ENCODE data around the gene ZNHIT3. TPM values are rescaled to one million over a fixed set of nuclear protein-coding genes. Genes with fewer than 3 reads are reported as not detected.
A peak's percentile ranks its signal among the peaks of the same experiment; 100 is the strongest.

Gene ZNHIT3
- polyA plus RNA-seq, 3 donors: 69.1 to 80.4 (median 76.1) TPM

GRCh38 chr17:36509272-36509985 lies 22.9 kb downstream of the ZNHIT3 start:
- DNase-seq (ENCODE audit: low read depth in 3 of 3, low spot score in 2 of 3): no peak

GRCh38 chr17:36510636-36511035 lies 24.2 kb downstream of the ZNHIT3 start:
- DNase-seq (ENCODE audit: low read depth in 3 of 3, low spot score in 2 of 3): no peak

GRCh38 chr17:36511216-36511615 lies 24.7 kb downstream of the ZNHIT3 start:
- no peak for DNase-seq (ENCODE audit: low read depth in 3 of 3, low spot score in 2 of 3)

- no peak for DNase-seq (ENCODE audit: low read depth in 3 of 3, low spot score in 2 of 3)
These were observed 26.2 kb downstream of the ZNHIT3 start for GRCh38 chr17:36512641-36513040.

DNA sequence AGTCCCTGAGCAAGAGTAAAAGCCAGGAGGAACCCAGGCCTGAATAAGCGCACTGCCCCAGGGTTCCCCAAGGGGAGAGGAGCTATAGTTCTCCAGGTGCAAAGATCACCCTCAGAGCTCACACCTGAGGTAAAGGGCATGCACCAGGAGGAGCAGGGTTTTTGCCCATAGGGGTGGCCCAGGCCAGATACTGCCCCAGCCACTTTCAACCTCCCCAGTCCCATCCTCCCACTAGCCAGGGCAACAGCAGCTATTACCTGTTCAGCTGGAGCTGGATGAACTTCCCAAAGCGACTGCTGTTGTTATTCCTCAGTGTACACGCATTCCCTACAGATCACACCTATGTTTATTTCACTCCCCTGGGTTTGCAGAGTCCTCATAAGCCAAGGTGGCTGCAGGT lies 28.4 kb downstream of the ZNHIT3 start:
- DNase-seq (ENCODE audit: low read depth in 3 of 3, low spot score in 2 of 3): no peak

- DNase-seq (ENCODE audit: low read depth in 3 of 3, low spot score in 2 of 3): no peak
These were observed 29.4 kb downstream of the ZNHIT3 start for GRCh38 chr17:36515837-36516236.

GRCh38 chr17:36523113-36523512 lies 36.6 kb downstream of the ZNHIT3 start:
- no peak for DNase-seq (ENCODE audit: low read depth in 3 of 3, low spot score in 2 of 3)

DNA sequence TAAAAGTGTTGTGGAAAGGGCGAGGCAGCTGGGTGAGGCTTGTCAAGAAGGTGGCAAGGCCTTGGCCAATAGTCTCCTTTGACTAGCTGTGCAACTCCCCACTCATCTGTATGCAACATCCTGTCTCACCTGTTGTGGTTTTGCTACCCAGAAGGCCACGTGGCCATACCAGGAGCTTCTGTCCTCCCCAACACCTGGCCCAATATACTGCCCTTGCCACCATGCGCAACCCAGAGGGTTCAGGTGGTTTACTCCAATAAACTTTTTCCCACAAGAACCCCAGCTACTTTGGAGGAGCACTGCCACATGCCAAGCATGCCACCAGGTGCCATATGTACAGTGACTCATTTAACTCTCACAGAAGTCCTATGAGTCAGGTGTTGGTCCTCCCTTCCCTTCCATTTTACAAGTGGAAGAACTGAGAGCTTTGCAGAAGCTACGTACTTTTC lies 38.0 kb downstream of the ZNHIT3 start:
- no peak for DNase-seq (ENCODE audit: low read depth in 3 of 3, low spot score in 2 of 3)

GRCh38 chr17:36525113-36525512 lies 38.6 kb downstream of the ZNHIT3 start:
- DNase-seq (ENCODE audit: low read depth in 3 of 3, low spot score in 2 of 3): no peak

DNA sequence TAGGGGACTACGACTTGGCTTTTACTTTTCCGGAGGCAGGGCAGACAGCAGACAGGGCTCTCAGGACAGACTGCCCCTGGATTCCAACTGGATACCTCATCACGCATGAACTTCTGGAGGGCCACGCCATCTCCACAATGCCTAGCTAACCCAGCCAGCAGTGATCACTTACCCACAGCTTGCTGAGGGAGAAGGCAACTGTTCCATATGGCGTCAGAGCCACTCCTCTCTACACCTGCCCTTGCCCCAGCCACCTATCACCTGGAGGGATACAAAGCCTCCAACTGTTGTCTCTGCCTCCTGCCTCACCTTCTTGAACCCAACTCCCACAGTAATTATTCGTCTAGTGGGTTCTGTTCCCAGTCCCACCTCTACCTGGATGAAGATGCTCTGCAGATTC lies 39.4 kb downstream of the ZNHIT3 start:
- DNase-seq (ENCODE audit: low read depth in 3 of 3, low spot score in 2 of 3): no peak

DNA sequence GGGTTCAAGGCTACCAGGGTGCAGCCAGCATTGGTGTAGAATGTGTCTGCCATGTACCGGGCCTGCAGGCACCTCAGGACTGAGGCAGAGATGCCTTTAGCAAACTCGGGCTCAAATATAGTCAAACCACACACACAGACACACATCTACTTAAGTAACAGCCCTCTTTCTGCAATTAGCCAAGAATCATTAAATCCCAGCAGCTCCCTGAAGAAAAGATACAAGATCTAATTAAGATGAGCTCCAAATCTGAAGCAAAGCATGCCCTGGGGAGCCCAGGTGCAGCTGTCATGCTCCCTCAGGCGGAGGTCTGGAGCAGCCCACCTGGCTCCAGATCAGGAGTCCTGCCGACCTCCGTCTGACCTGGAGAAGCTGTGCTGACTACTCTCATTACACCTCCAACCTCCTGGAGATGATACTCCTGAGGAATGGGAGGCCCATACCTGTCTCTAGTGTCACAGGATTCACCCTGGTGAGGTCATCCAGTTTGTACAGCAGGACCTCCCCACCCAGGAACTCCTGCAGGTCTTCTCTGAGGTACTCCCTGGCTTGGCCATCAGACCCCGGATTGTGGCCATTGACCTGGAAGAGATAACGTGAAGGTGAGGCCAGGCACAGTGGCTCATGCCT lies 41.3 kb downstream of the ZNHIT3 start:
- no peak for DNase-seq (ENCODE audit: low read depth in 3 of 3, low spot score in 2 of 3)

- no peak for DNase-seq (ENCODE audit: low read depth in 3 of 3, low spot score in 2 of 3)
These were observed 42.6 kb downstream of the ZNHIT3 start for GRCh38 chr17:36529121-36529520.

DNA sequence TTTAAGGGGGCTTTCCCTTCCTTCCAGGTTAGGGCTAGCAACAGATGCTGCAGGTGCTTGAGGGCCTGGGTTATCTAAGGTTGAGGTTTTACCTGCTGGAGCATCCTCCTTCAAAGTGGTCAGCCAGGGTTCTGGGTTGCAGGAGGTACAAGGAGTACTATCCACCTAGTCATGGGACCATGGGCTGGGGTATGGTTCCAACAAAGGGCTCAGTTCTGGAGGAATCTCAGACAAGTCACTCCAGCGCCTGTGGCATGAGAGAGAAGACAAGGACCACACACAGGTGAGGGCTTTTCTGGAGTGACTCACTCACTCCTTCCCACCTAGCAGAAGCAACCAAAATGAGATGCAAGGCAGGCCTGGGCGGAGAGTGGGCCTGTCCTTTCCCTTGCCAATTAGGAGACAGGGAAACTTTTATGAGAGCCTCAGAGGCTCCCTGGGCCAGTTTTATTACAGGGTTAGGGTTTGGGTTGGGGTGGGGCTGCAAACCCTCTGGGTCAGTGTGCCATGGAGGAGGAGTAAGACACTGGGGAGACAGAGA lies 46.0 kb downstream of the ZNHIT3 start:
- DNase-seq (ENCODE audit: low read depth in 3 of 3, low spot score in 2 of 3): no peak

DNA sequence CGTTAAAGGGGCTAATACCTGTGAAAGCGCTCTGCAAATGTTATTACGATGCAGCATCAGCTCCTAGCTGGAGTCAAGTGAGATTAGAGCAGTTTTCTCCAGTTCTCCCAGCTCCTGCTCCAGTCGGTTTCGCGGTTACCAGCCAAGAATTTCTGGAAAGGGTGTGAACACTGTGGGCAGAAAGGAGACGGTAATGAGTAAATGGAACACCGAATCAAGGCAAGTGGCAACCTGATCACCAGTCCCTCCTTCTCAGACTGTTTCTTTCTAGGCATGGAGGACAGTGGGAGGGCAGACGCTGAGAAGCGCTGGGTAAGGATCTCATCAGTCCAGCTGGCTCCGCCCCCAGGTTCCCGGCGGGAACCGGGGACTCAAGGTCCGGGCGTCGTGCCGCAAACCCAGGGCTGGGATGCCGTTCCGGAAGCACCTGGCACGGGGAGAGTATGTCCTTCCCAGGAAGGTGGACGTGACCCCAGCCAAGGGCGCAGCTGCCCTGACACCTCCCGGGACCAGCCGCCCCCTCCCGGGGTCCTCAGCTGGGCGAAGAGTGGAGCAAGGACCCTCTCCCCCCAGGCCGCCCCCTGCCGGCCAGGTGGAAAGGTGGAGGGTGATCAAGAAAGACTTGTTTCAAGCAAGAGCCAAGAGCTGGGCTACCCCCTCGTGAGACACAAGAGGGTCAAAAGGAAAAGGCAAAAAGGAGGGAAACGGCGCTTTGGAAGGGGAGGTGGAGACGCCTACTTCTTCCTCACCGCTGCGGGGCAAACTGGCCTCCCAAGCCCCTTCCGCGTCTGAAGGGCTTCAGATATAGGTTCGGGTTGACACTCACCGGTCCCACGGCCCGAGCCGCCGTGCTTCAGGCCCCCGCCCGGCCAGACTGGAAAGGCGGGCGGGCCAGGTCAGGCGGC lies 47.7 kb downstream of the ZNHIT3 start:
- DNase-seq (ENCODE audit: low read depth in 3 of 3, low spot score in 2 of 3): peak in 2 of 3 donors; percentile 31 to 36

DNA sequence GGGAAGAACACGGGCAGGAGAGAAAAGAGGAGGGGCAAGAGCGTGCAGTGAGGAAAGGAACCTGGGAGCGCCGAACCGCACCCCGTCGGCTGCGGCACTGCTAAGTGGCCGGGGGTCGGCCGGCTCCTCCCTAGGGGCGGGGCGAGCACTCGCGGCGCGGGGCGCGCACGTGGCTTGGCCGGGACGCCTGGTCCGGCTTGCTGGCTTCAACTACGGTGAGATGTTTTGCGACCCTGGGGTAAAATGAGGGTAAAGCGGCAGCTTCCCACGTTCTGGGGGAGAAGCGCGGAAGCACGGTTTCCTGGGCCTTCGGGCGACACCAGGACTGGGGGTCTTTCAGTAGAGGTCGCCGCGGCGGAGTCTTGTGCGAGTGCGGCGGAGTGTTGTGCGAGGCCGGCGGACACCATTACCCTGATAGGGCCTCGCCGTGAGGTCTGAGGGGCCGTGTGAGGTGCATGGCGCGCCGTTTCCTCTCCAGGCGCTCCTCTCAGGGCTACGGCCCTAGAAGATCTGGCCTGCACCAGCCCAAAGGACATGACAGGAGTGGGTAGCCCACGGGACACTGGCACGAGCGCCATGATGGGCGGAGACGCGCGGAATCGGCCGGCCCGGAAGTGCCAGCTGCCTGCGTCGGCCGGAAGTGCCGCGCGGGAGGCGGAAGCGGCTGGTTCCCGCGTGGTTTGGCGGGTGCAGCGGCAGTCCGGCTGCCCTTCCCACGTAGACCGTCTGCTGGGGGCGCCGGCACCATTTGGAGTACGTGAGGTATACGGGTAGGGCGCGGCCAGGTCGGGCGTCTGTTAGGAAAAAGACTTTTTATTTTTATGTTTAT lies 48.6 kb downstream of the ZNHIT3 start, which contains the start of the genes MYO19 and PIGW:
MYO19 (minus strand) TSS at position 29 of the 829 bp plus-strand sequence. CDS start 2,330 bp downstream, outside the sequence.
PIGW (plus strand) TSS at position 148 of the 829 bp plus-strand sequence. CDS start 2,115 bp downstream, outside the sequence.
- peak; percentile 69 to 75 (median 72) for DNase-seq (ENCODE audit: low read depth in 3 of 3, low spot score in 2 of 3)

DNA sequence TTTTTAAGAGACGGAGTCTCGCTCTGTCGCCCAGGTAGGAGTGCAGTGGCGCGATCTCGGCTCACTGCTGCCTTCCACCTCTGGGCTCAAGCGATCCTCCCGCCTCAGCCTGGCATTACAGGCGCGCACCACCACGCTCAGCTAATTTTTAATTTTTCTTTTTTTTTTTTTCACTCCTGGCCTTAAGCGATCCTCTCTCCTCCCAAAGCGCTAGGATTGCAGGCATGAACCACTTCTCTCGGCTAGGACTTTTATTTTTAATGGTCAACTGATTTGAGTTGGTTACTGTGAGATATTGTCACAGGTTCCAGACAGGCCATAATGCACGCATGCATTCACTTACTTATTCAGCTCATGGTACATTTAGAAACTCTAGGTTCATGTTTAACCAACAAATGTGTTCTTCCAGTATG lies 49.2 kb downstream of the ZNHIT3 start:
- DNase-seq (ENCODE audit: low read depth in 3 of 3, low spot score in 2 of 3): no peak

DNA sequence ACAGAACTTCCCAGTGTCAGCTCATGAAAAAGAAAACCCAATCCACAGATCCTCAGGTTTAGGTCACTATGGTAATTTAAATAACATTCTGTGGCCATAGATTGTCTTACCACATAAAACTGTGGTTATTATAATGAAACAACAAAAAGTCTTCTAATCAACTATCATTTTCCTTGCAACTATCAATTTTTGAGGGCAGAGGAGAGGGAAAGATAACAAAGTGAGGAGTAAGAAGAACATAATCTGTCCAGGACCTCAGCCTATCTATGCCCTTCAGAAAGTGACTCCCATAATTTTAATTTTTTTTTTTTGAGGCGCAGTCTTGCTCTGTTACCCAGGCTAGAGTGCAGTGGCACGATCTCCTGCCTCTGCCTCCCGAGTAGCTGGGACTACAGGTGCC lies 54.2 kb downstream of the ZNHIT3 start:
- DNase-seq (ENCODE audit: low read depth in 3 of 3, low spot score in 2 of 3): no peak

- no peak for DNase-seq (ENCODE audit: low read depth in 3 of 3, low spot score in 2 of 3)
These were observed 56.3 kb downstream of the ZNHIT3 start for GRCh38 chr17:36542755-36543154.

DNA sequence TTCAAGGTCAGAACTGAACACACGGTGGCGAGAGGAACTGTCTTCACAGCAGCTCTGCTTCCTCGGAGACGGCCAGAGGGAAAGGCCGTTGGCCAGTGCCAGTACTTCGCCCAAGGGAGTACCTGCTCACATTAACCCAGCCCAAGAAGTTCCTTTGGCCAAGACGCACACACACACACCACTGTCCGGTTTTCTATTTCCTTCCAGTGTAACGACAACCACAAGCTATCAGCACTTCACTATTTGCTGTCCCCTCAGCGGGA lies 57.5 kb downstream of the ZNHIT3 start:
- peak; percentile 31 to 40 (median 31) for DNase-seq (ENCODE audit: low read depth in 3 of 3, low spot score in 2 of 3)
